HepG2 (cell line): ENCODE results near the gene LYPD6. TPM values are rescaled to one million over a fixed set of nuclear protein-coding genes. Genes with fewer than 3 reads are reported as not detected.

Source experiments
- ATAC-seq: fragments of 200-7000 bp; cut with Tn5 transposase; 3 replicates; pipeline ENCODE4 v1.9.1; 2020; ENCODE audit warnings: mild to moderate bottlenecking, moderate library complexity
- BruUV-seq: library from RNA; stranded (reverse); fragments of 400-500 nt; replicated peaks from 2 replicates; lab custom pipeline; 2021; lab: Mats Ljungman, UMichigan
- CTCF ChIA-PET: fragments of 300-600 bp; formaldehyde crosslinking; extraction: SDS; loops from one replicate; lab custom pipeline; 2021; ENCODE audit warnings: low total read pairs, inconsistent platforms, low intra/inter-chr PET ratio; lab: Yijun Ruan, JAX
- POLR2A ChIA-PET: fragments of 350-600 bp; sonication (Branson Sonifier 250); formaldehyde crosslinking; loops from one replicate; lab custom pipeline; 2020; ENCODE audit warnings: antibody characterized with exemption, inconsistent platforms; lab: Yijun Ruan, JAX
- DNase-seq: peaks from one replicate; pipeline ENCODE4 v3.0.0-alpha.2; 2015; ENCODE audit warnings: low spot score
- FAIRE-seq: peaks from 3 replicates; lab custom pipeline; 2011; peaks lifted over from hg19 to GRCh38; lab: Jason Lieb, UNC
- H2AFZ ChIP-seq: one replicate; pipeline ENCODE4 v1.6.1; 2011; ENCODE audit warnings: low read length, inconsistent platforms
- H3K27ac ChIP-seq: fragments of 300-600 bp; 3 replicates; pipeline ENCODE4 v1.8.0; 2011; ENCODE audit warnings: mixed run types, mild to moderate bottlenecking, mixed read lengths, low read length, inconsistent platforms; ENCODE audit not compliant: insufficient read depth; ENCODE audit errors: extremely low read length
- H3K27me3 ChIP-seq, 2 experiments: fragments of 200-600 bp in 1 of 2; 2 replicates in 1 of 2; 3 replicates in 1 of 2; pipeline versions ENCODE4 v1.6.0 to v1.8.0; 2011; ENCODE audit warnings: low read length in 2 of 2, mild to moderate bottlenecking in 2 of 2, moderate library complexity in 2 of 2, inconsistent platforms in 1 of 2; ENCODE audit not compliant: insufficient read depth in 2 of 2, control insufficient read depth in 1 of 2
- H3K36me3 ChIP-seq, 2 experiments: fragments of 200-600 bp in 1 of 2; replicated peaks in 1 of 2; 2 replicates in 1 of 2; 3 replicates in 1 of 2; pipeline versions ENCODE4 v1.5.1 to v1.8.0; 2011; ENCODE audit warnings: low read length in 2 of 2, inconsistent platforms in 1 of 2; ENCODE audit not compliant: insufficient read depth in 2 of 2, control insufficient read depth in 1 of 2
- H3K4me1 ChIP-seq: 2 replicates; pipeline ENCODE4 v1.5.1; 2012; ENCODE audit warnings: low read length, inconsistent platforms; ENCODE audit not compliant: insufficient read depth
- H3K4me2 ChIP-seq: 2 replicates; pipeline ENCODE4 v1.6.0; 2011; ENCODE audit warnings: low read depth, low read length, inconsistent platforms
- H3K4me3 ChIP-seq, 3 experiments: fragments of 200-600 bp in 1 of 3; sonication (generic), shearing (Covaris generic) in 1 of 3; replicated peaks in 1 of 3; 2 replicates each; pipeline ENCODE4 v1.5.1; 2011 to 2016; ENCODE audit warnings: low read length in 3 of 3, inconsistent platforms in 2 of 3, low read depth in 2 of 3, mild to moderate bottlenecking in 2 of 3, control low read depth in 1 of 3, mixed read lengths in 1 of 3; ENCODE audit not compliant: insufficient read depth in 1 of 3
- H3K79me2 ChIP-seq: one replicate; pipeline ENCODE4 v1.6.1; 2011; ENCODE audit warnings: low read length, inconsistent platforms; ENCODE audit not compliant: insufficient read depth
- H3K9ac ChIP-seq: 2 replicates; pipeline ENCODE4 v1.6.0; 2011; ENCODE audit warnings: mild to moderate bottlenecking, low read depth, low read length, inconsistent platforms; ENCODE audit not compliant: insufficient read depth
- H3K9me3 ChIP-seq: 2 replicates; pipeline ENCODE4 v1.5.1; 2012; ENCODE audit warnings: mild to moderate bottlenecking, low read length
- H4K20me1 ChIP-seq: 2 replicates; pipeline ENCODE4 v1.6.0; 2011; ENCODE audit warnings: inconsistent platforms, mild to moderate bottlenecking, low read length, moderate library complexity; ENCODE audit not compliant: insufficient read depth
- ATRX ChIP-seq: sonication (generic); formaldehyde crosslinking; IDR thresholded peaks from 2 replicates; pipeline ENCODE4 v1.4.0; 2020; ENCODE audit warnings: missing genetic modification reagents, borderline replicate concordance
- CC2D1A ChIP-seq: sonication (generic); formaldehyde crosslinking; IDR thresholded peaks from 2 replicates; pipeline ENCODE4 v1.8.1; 2023; ENCODE audit warnings: mild to moderate bottlenecking, missing genetic modification reagents
- NR2F1 ChIP-seq, 2 experiments: fragments of 450-650 bp in 1 of 2; formaldehyde crosslinking in 1 of 2; IDR thresholded peaks; 2 replicates each; pipeline versions ENCODE4 v1.5.0 to v1.6.1; 2016 to 2020; ENCODE audit warnings: mild to moderate bottlenecking in 1 of 2, missing compliant biosample characterization in 1 of 2, missing genetic modification reagents in 1 of 2, moderate library complexity in 1 of 2
- PCBP1 ChIP-seq: fragments of 200-400 bp; formaldehyde crosslinking; IDR thresholded peaks from 2 replicates; pipeline ENCODE4 v1.6.1; 2017; ENCODE audit warnings: mild to moderate bottlenecking, low read depth, low read length, borderline replicate concordance
- PRPF4 ChIP-seq: fragments of 200-400 bp; formaldehyde crosslinking; IDR thresholded peaks from 2 replicates; pipeline ENCODE4 v1.6.1; 2016; ENCODE audit warnings: low read length, low read depth; ENCODE audit not compliant: poor library complexity, severe bottlenecking
- REXO4 ChIP-seq: sonication (generic); formaldehyde crosslinking; IDR thresholded peaks from 2 replicates; pipeline ENCODE4 v1.8.0; 2022; ENCODE audit warnings: missing genetic modification reagents, mild to moderate bottlenecking, borderline replicate concordance
- ZNF101 ChIP-seq: sonication (generic); formaldehyde crosslinking; IDR thresholded peaks from 2 replicates; pipeline ENCODE4 v1.4.0; 2020; ENCODE audit warnings: mild to moderate bottlenecking, low read depth, missing genetic modification reagents, borderline replicate concordance
- ZNF326 ChIP-seq: sonication (generic); formaldehyde crosslinking; IDR thresholded peaks from 2 replicates; pipeline ENCODE4 v1.4.0; 2020; ENCODE audit warnings: missing genetic modification reagents, borderline replicate concordance
- ZNF335 ChIP-seq: sonication (generic); formaldehyde crosslinking; IDR thresholded peaks from 2 replicates; pipeline ENCODE4 v1.4.0; 2020; ENCODE audit warnings: missing genetic modification reagents
- ZNF737 ChIP-seq: sonication (generic); formaldehyde crosslinking; IDR thresholded peaks from 2 replicates; pipeline ENCODE4 v1.5.0; 2020; ENCODE audit warnings: missing genetic modification reagents, mild to moderate bottlenecking, borderline replicate concordance
- ZNF773 ChIP-seq: sonication (generic); formaldehyde crosslinking; IDR thresholded peaks from 2 replicates; pipeline ENCODE4 v1.4.0; 2020; ENCODE audit warnings: missing genetic modification reagents, borderline replicate concordance
- ZSCAN21 ChIP-seq: sonication (generic); formaldehyde crosslinking; IDR thresholded peaks from 2 replicates; pipeline ENCODE4 v1.8.0; 2022; ENCODE audit warnings: mild to moderate bottlenecking, missing genetic modification reagents, moderate library complexity, borderline replicate concordance
- WGBS: methylation state at CpG from one replicate; pipeline ENCODE4 v1.1.6; 2017; ENCODE audit warnings: low lambda C conversion rate; 5-methylcytosine and 5-hydroxymethylcytosine counted together
- in situ Hi-C: cut with HindIII; loops from 2 replicates; pipeline ENCODE4 v1.10.0; 2017; ENCODE audit warnings: low pct_unique_long_range_greater_than_20kb; ENCODE audit not compliant: extremely low pct_ligation_motif_present
- intact Hi-C: fragments of 100-400 bp; cut with micrococcal nuclease; formaldehyde crosslinking; loops from one replicate; pipeline ENCODE4 v1.10.0; 2022; ENCODE audit not compliant: unreplicated experiment
- polyA plus RNA-seq, 8 experiments: library from polyadenylated mRNA; depleted of rRNA in 3 of 8; stranded (reverse) in 7 of 8; unstranded in 1 of 8; fragments of >200 nt; fragmentation: Illumina TruSeq in 4 of 8; extraction: Trizol in 4 of 8; gene quantifications; 2 replicates each; pipeline versions ENCODE4 v1.2.1 to v1.2.3, GENCODE V29; 2011 to 2016; ENCODE audit warnings: low read depth in 4 of 8, missing spikeins in 1 of 8, mixed read lengths in 1 of 8; ENCODE audit not compliant: insufficient read depth in 1 of 8
- total RNA-seq, 5 experiments: library from RNA; depleted of rRNA; stranded (reverse); fragments of >200 nt; fragmentation: Illumina TruSeq; extraction: Trizol; gene quantifications; 2 replicates each; pipeline ENCODE4 v1.2.3, GENCODE V29; 2016; ENCODE audit warnings: low read depth in 1 of 5
- TF ChIP-seq, protein P1 (sequence below): sonication (generic); formaldehyde crosslinking; IDR thresholded peaks from 2 replicates; pipeline ENCODE4 v1.5.1; 2020; ENCODE audit warnings: missing genetic modification reagents, mild to moderate bottlenecking, borderline replicate concordance
- TF ChIP-seq, protein P2 (sequence below): sonication (generic); formaldehyde crosslinking; IDR thresholded peaks from 2 replicates; pipeline ENCODE4 v1.5.1; 2020; ENCODE audit warnings: missing genetic modification reagents, mild to moderate bottlenecking, borderline replicate concordance

LYPD6 gene
- total and polyA plus RNA-seq, 2 of the 13 experiments (the other 11 are each of a cell fraction or from before 2014, with no cell fraction given) = 0.01 to 0.07 TPM

DNA sequence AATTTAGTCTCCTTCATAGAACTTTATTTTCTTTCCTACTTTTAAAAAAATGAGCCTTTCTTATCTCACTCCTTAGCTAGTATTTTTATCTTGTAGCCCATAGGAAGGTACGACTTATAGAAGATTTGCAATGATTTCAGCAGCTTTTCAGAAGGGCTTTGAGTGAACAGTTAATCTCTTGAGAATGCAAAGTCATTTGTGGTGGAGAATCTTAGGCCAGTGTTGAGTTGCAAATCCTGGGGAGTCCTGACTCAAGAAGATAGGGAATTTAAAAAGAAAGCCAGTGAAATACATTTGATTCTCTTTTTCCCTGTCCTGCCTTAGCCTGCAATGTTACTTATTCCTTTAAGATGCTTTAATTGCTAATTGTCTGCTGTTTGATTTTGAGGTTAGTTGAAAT lies 33.6 kb downstream of the LYPD6 start:
- in situ Hi-C loops (no loop called here), intact Hi-C loops (no loop called here)
- no peak overlapping the region for H2AFZ ChIP-seq
- no peaks in the 10 kb centered on the region for H3K4me1 ChIP-seq
- TF ChIP-seq ZNF737 (CRISPR knock-in tag) = no peak
- TF ChIP-seq CC2D1A = no peak
- TF ChIP-seq ZNF326 (CRISPR knock-in tag) = no peak
- TF ChIP-seq ZSCAN21 = no peak
- TF ChIP-seq ZNF101 (CRISPR knock-in tag) = no peak
- no peak for TF ChIP-seq REXO4 (CRISPR knock-in tag)
- no peak for TF ChIP-seq ZNF773 (CRISPR knock-in tag)
- TF ChIP-seq, protein P1, sequence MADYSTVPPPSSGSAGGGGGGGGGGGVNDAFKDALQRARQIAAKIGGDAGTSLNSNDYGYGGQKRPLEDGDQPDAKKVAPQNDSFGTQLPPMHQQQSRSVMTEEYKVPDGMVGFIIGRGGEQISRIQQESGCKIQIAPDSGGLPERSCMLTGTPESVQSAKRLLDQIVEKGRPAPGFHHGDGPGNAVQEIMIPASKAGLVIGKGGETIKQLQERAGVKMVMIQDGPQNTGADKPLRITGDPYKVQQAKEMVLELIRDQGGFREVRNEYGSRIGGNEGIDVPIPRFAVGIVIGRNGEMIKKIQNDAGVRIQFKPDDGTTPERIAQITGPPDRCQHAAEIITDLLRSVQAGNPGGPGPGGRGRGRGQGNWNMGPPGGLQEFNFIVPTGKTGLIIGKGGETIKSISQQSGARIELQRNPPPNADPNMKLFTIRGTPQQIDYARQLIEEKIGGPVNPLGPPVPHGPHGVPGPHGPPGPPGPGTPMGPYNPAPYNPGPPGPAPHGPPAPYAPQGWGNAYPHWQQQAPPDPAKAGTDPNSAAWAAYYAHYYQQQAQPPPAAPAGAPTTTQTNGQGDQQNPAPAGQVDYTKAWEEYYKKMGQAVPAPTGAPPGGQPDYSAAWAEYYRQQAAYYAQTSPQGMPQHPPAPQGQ = no peak
- TF ChIP-seq NR2F1 (CRISPR knock-in tag; IDR thresholded peaks at IDR 0.05) = no peak
- TF ChIP-seq PCBP1 = no peak
- TF ChIP-seq, protein P2, sequence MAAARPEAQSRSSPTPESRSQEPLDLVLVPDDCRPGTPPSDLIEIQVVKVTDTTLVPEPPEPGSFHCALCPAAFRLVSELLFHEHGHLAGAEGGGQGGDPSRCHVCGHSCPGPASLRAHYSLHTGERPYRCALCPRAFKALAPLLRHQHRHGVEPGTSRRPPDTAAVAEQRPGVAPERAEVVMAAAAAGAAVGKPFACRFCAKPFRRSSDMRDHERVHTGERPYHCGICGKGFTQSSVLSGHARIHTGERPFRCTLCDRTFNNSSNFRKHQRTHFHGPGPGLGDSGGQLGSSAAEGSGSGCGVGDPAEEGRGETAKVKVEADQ (CRISPR knock-in tag) = no peak
- no peak for TF ChIP-seq PRPF4
- no peak for TF ChIP-seq ZNF335 (CRISPR knock-in tag)
- no peak for TF ChIP-seq ATRX (CRISPR knock-in tag)
- 0% methylated on average over 1 of the region's 1 CpG for WGBS
- H3K27me3 ChIP-seq = no peaks in the 10 kb centered on the region
- ChIA-PET CTCF (no interaction called here), POLR2A (no interaction called here)
- H3K27ac ChIP-seq = no peak overlapping the region
- no peak overlapping the region for H3K9ac ChIP-seq
- H3K36me3 ChIP-seq = no peaks in the 10 kb centered on the region
- no peaks in the 10 kb centered on the region for H4K20me1 ChIP-seq
- DNase-seq (no peak), ATAC-seq (no peak), FAIRE-seq (no peak)
- H3K4me3 ChIP-seq = no peak overlapping the region
- H3K79me2 ChIP-seq = no peaks in the 10 kb centered on the region
- H3K4me2 ChIP-seq = no peak overlapping the region
- no peaks in the 10 kb centered on the region for H3K9me3 ChIP-seq
- no TSS peak for BruUV-seq
